ENCODE data around the gene TMEM243.

DNA sequence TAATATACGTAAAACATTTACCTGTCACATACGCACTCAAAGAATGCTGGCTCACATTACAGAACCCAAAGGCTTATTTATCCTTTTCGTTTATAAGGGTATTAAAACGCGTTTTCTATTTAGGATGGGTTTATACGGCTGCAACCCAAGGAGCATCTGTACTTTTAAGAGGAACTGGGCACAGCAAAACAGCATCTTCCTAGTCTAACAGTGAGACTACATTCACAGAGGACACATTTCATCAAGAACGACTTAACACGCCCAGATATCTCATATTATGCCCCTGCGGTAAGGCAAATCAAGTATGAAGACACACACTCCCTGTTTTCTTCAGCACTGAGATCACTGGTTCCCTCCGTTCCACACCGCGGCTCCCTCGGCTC is 67.8 kb downstream of the TMEM243 start:
- TF ChIP-seq, protein P1, sequence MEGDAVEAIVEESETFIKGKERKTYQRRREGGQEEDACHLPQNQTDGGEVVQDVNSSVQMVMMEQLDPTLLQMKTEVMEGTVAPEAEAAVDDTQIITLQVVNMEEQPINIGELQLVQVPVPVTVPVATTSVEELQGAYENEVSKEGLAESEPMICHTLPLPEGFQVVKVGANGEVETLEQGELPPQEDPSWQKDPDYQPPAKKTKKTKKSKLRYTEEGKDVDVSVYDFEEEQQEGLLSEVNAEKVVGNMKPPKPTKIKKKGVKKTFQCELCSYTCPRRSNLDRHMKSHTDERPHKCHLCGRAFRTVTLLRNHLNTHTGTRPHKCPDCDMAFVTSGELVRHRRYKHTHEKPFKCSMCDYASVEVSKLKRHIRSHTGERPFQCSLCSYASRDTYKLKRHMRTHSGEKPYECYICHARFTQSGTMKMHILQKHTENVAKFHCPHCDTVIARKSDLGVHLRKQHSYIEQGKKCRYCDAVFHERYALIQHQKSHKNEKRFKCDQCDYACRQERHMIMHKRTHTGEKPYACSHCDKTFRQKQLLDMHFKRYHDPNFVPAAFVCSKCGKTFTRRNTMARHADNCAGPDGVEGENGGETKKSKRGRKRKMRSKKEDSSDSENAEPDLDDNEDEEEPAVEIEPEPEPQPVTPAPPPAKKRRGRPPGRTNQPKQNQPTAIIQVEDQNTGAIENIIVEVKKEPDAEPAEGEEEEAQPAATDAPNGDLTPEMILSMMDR (IDR thresholded peaks at IDR 0.05; ENCODE audit: low read depth, low read length), result no peak
- no peak for TF ChIP-seq EZH2phosphoT487 (IDR thresholded peaks at IDR 0.05; ENCODE audit: low read depth)
